Motor neuron (in vitro differentiated cells): ENCODE measurements around the gene HCN3. TPM values are rescaled to one million over a fixed set of nuclear protein-coding genes. Genes with fewer than 3 reads are reported as not detected.
"Not testable (repeated sequence)": the region's sequence is repeated elsewhere in the genome, so short reads cannot be mapped to it uniquely, and the experiment has no call there.

Source experiments
- ATAC-seq, 8 experiments: fragments of 200-7000 bp; cut with Tn5 transposase; replicated peaks in 6 of 8; 2 replicates each; pipeline ENCODE4 v1.8.0; 2021; ENCODE audit warnings: mild to moderate bottlenecking in 8 of 8, moderate library complexity in 8 of 8
- H3K27ac ChIP-seq, 2 donors: fragments of 250-450 bp; sonication (Bioruptor Pico); 2 replicates each; pipeline ENCODE4 v1.9.0; 2021; ENCODE audit warnings: antibody characterized with exemption in 2 of 2, mild to moderate bottlenecking in 2 of 2, moderate library complexity in 1 of 2
- H3K4me1 ChIP-seq, 2 donors: fragments of 250-450 bp; sonication (Bioruptor Pico); replicated peaks in 1 of 2; 2 replicates each; pipeline ENCODE4 v1.6.1; 2021; ENCODE audit warnings: antibody characterized with exemption in 2 of 2, mild to moderate bottlenecking in 2 of 2, moderate library complexity in 1 of 2
- H3K4me3 ChIP-seq, 5 donors: fragments of 250-450 bp; sonication (Bioruptor Pico); 2 replicates each; pipeline ENCODE4 v1.9.0; 2021; ENCODE audit warnings: antibody characterized with exemption in 5 of 5, mild to moderate bottlenecking in 5 of 5, moderate library complexity in 4 of 5
- WGBS, 10 experiments: fragments of 450-650 bp; shearing (Covaris generic); methylation state at CpG; one replicate each; pipeline ENCODE4 v1.0.0; 2022; 5-methylcytosine and 5-hydroxymethylcytosine counted together
- in situ Hi-C, 9 experiments: fragments of 400-800 bp; cut with MboI; loops; one replicate each; pipeline ENCODE4 v1.15.0; 2021; ENCODE audit warnings: low sequenced_read_pairs in 9 of 9, low pct_unique_long_range_greater_than_20kb in 2 of 9; ENCODE audit not compliant: unreplicated experiment in 9 of 9
- total RNA-seq, 8 experiments: library from RNA; unstranded; fragments of 300-600 nt; gene quantifications; 2 replicates each; pipeline versions ENCODE4 v1.2.3 to v1.2.4, GENCODE V29; 2022

Gene HCN3
- 10 to 100 TPM in 5 of 8 experiments, 1 to 10 TPM in 2, under 1 TPM in 1; 0.76 to 33.4 (median 12.1) TPM for total RNA-seq

GRCh38 chr1:155277070-155277901 lies at the start of gene HCN3:
Gene HCN3, plus strand, starts transcription at chr1:155277463. Its CDS starts 128 bp downstream, at chr1:155277591.
- 0 to 43% (median 0%) methylated on average over 1 to 15 of the region's 68 CpGs; no CpG with 5 or more reads in 3 of the 10 experiments for WGBS, 10 experiments
- in situ Hi-C loops = no loop called here
- peak within 1 kb of the TSS; percentile 71 to 78 for H3K27ac ChIP-seq

GRCh38 chr1:155228096-155228427 lies 49.2 kb upstream of the HCN3 start:
- 20 to 75% (median 53%) methylated on average over 1 to 9 of the region's 9 CpGs; no CpG with 5 or more reads in 1 of the 10 experiments for WGBS, 10 experiments
- Histone ChIP-seq H3K27ac (peak overlapping the region; percentile 84 to 91), H3K4me1 (peaks cover 17 to 18% of the 10 kb centered on the region in 2 donors), H3K4me3 (peak overlapping the region; percentile 29 to 45 (median 39))
- ATAC-seq = no peak
- in situ Hi-C loops = no loop called here

More at GRCh38 chr1:155277070-155277901, at the start of gene HCN3:
- peak; percentile 60 to 76 (median 73) for ATAC-seq
- H3K4me3 ChIP-seq = peak within 1 kb of the TSS; percentile 57 to 80 (median 72)
- H3K4me1 ChIP-seq = peaks cover 18 to 21% of the 10 kb centered on the region in 2 donors

- H3K4me3 ChIP-seq, ATAC-seq, H3K27ac ChIP-seq, H3K4me1 ChIP-seq, in situ Hi-C loops: not testable (repeated sequence)
- 0 to 83% (median 50%) methylated on average over 1 to 3 of the region's 3 CpGs; no CpG with 5 or more reads in 4 of the 10 experiments for WGBS, 10 experiments
Observed at GRCh38 chr1:155231302-155231701, 46.0 kb upstream of the HCN3 start.

GRCh38 chr1:155232001-155232978 lies 45.0 kb upstream of the HCN3 start:
- H3K4me3 ChIP-seq, H3K27ac ChIP-seq, H3K4me1 ChIP-seq, in situ Hi-C loops: not testable (repeated sequence)
- 66 to 100% (median 93%) methylated on average over 1 to 4 of the region's 13 CpGs; no CpG with 5 or more reads in 5 of the 10 experiments for WGBS, 10 experiments
- peak in 1 of 8 experiments; percentile 1 for ATAC-seq

- in situ Hi-C loops, H3K4me1 ChIP-seq, H3K4me3 ChIP-seq, H3K27ac ChIP-seq: not testable (repeated sequence)
- no CpG with 5 or more reads among the region's 5 CpGs for WGBS, 10 experiments
- ATAC-seq = peak in 5 of 8 experiments; percentile 8 to 34 (median 28)
Observed at GRCh38 chr1:155233502-155233901, 43.8 kb upstream of the HCN3 start.

- H3K27ac ChIP-seq, H3K4me1 ChIP-seq, H3K4me3 ChIP-seq, in situ Hi-C loops, ATAC-seq: not testable (repeated sequence)
- WGBS, 10 experiments = 40% methylated on average over 1 of the region's 9 CpGs; no CpG with 5 or more reads in 9 of the 10 experiments
Observed at GRCh38 chr1:155235375-155235774, 41.9 kb upstream of the HCN3 start.

GRCh38 chr1:155236451-155236850 lies 40.8 kb upstream of the HCN3 start:
- peaks cover 3% of the 10 kb centered on the region in 2 donors for H3K4me1 ChIP-seq
- no peak overlapping the region for H3K4me3 ChIP-seq
- ATAC-seq = no peak
- in situ Hi-C loops = no loop called here
- H3K27ac ChIP-seq = no peak overlapping the region
- 80 to 95% (median 92%) methylated on average over 2 to 4 of the region's 5 CpGs; no CpG with 5 or more reads in 4 of the 10 experiments for whole genome bisulfite sequencing, 10 experiments

GRCh38 chr1:155241069-155241679 lies 36.1 kb upstream of the HCN3 start:
- WGBS, 10 experiments = 0 to 100% (median 14%) methylated on average over 1 to 4 of the region's 4 CpGs; no CpG with 5 or more reads in 2 of the 10 experiments
- H3K4me1 ChIP-seq = peaks cover 22 to 26% of the 10 kb centered on the region in 2 donors
- in situ Hi-C loops = no loop called here
- peak overlapping the region; percentile 25 to 53 (median 37) for H3K4me3 ChIP-seq
- peak overlapping the region in 1 of 2 donors; percentile 7 for H3K27ac ChIP-seq
- ATAC-seq = peak in 7 of 8 experiments; percentile 7 to 20 (median 11)

GRCh38 chr1:155241841-155242264 lies 35.4 kb upstream of the HCN3 start:
- no peak overlapping the region for H3K4me3 ChIP-seq
- in situ Hi-C loops = no loop called here
- no peak for ATAC-seq
- H3K4me1 ChIP-seq = peaks cover 22 to 26% of the 10 kb centered on the region in 2 donors
- 0 to 100% (median 69%) methylated on average over 1 to 4 of the region's 4 CpGs; no CpG with 5 or more reads in 2 of the 10 experiments for WGBS, 10 experiments
- H3K27ac ChIP-seq = no peak overlapping the region

GRCh38 chr1:155242805-155243358 lies 34.4 kb upstream of the HCN3 start:
- peaks cover 22 to 26% of the 10 kb centered on the region in 2 donors for H3K4me1 ChIP-seq
- in situ Hi-C loops = no loop called here
- ATAC-seq = no peak
- WGBS, 10 experiments = 54 to 100% (median 86%) methylated on average over 1 to 3 of the region's 3 CpGs; no CpG with 5 or more reads in 4 of the 10 experiments
- H3K4me3 ChIP-seq = peak overlapping the region in 3 of 5 donors; percentile 41 to 45 (median 41)
- no peak overlapping the region for H3K27ac ChIP-seq

- Histone ChIP-seq H3K4me1 (peaks cover 22 to 26% of the 10 kb centered on the region in 2 donors), H3K4me3 (peak overlapping the region; percentile 40 to 45 (median 41)), H3K27ac (peak overlapping the region; percentile 84 to 91)
- 0 to 9% (median 0%) methylated on average over 1 to 38 of the region's 53 CpGs; no CpG with 5 or more reads in 1 of the 10 experiments for WGBS, 10 experiments
- in situ Hi-C loops = no loop called here
- ATAC-seq = peak; percentile 80 to 94 (median 92)
Observed at GRCh38 chr1:155244368-155245162, 32.7 kb upstream of the HCN3 start.
